Stimulated activated CD8-positive, alpha-beta memory T cell treated with anti-CD3 and anti-CD28 coated beads, Interleukin-4, amount 100 ng/mL, for 4 hours (primary cell): Measurements from ENCODE around the gene CCDC92.
"Not testable (repeated sequence)": the region's sequence is repeated elsewhere in the genome, so short reads cannot be mapped to it uniquely, and the experiment has no call there.

ENCODE experiments used
- DNase-seq, 2 donors: peaks; one replicate each; pipeline ENCODE4 v3.0.0-alpha.2; 2020; ENCODE audit warnings: low read depth in 2 of 2, low spot score in 1 of 2

The CCDC92 gene

GRCh38 chr12:123911672-123912409 is 60.8 kb downstream of the CCDC92 start:
- DNase-seq: not testable (repeated sequence)

DNA sequence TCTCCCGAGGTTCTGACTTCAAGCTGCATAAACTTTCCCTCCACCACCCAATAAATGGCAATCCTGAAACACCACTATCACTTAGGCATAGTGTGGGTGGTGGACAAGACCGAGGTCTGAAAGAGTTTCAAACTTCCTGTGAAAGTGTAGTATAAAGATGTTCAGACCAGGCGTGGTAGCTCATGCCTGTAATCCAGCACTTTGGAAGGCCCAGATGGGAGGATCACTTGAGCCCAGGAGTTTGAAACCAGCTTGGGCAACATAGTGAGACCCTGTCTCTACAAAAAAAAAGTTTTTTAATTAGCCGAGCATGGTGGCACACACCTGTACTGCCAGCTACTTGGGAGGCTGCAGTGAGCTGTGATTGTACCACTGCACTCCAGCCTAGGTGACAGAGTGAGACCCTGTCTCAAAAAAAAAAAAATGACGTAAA is 61.9 kb downstream of the CCDC92 start:
- no peak for DNase-seq

GRCh38 chr12:123910057-123910456 is 62.6 kb downstream of the CCDC92 start:
- no peak for DNase-seq

DNA sequence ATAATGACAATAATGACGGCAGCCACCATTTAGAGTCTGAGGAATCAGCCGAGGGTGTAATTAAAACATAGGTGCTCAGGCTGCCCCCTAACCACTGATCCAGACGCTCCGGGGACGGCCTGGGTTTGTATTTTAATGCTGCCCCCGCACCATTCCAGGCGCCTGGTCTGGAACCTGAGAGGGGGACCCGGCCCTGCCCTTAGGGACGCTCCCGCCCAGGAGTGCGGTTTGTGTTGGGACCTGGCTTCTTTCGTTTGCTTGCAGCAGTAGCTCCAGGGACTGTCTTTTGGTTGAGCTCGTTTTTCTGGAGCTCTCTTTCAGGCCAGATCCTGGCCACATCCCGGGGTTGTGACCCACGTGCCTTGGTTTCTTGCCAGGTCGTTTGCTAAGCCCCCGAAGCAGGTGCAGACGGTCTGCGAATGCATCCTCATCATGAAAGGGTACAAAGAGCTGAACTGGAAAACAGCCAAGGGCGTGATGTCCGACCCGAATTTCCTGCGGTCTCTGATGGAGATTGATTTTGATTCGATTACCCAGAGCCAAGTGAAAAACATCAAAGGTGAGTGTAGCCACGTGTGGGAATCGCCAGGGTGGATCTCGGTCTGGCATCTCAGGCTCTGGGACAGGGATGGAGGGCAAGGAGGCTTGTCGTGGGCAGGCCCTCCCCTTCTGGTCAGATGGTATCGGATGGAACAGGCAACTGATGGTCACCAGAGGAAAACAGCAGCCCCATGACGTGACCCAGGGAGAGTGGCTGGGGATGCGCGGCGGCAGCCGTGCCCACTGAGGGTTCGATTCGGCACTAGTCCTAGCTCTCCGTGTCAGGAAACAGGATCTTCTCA is 63.5 kb downstream of the CCDC92 start:
- DNase-seq: no peak

DNA sequence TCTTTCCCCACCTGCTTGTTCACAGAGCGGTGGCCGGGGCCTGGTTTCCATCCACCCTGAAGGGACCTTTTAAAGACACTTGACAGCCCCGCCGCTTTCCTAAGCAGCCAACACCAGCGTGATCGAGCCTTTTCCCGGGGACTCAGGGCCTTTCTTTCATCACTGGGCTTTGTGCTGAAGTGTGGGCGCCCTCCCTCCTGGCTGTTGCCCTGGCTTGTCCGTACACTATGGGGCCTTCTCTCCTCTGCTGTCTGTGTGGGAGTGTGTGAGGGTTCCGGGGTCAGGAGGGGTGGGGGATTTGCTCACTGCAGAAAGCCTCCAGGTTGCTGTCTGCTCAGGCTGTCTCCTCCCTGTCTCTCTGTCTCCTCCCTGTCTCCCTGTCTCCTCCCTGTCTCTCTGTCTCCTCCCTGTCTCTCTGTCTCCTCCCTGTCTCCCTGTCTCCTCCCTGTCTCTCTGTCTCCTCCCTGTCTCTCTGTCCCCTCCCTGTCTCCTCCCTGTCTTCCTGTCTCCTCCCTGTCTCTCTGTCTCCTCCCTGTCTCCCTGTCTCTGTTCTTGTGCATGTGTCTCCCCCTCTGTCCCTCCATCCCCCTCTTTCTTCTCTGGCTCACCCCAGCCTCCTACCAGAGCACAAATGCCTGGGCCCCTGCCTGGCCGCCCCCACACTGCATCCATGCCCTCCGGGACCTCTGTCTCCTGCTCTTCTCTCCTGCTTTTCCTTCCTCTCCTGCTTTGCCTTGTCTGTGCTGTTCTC is 64.7 kb downstream of the CCDC92 start:
- DNase-seq: no peak

GRCh38 chr12:123906711-123907420 is 65.8 kb downstream of the CCDC92 start:
- no peak for DNase-seq

- DNase-seq: peak; percentile 24 to 49
These were observed 67.2 kb downstream of the CCDC92 start for GRCh38 chr12:123905319-123905925.

DNA sequence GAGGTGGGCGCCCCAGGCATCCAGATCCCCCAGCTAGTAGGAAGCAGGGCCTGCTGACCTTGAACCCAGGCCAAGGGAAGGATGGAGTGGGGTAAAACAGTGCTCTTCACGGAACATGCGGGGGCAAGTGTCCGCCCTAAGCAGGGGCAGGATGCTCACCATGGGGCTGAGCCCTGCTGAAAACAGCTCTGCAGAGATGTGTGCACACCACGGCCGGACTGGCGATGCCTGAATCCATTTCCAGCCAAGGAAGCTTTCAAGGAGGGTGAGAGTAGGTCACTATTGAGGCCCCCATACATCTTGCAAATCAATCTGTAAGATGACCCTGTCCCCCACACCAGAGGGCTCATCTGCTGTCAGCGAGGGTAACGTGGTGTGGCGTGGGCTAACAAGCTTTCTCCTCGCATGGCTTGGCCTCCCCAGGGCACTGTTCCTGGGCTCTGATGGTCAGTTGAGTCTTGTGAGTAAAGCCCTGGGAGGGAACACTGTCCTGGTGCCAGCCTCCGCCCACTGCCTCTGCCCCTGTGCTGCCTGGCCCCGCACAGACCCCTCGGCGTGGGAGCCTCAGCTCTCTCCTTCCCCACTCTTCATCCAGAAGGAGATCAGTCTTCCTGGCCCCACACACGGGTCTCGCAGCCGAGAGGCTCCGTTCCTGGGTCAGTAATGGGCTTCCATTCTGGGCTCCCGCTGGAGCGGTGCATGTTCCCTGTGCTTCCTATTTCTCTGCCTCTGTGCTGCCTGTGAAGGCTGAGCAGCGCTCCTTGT is 69.1 kb downstream of the CCDC92 start:
- no peak for DNase-seq

GRCh38 chr12:123902821-123903220 is 69.8 kb downstream of the CCDC92 start:
- DNase-seq: no peak

- no peak for DNase-seq
These were observed 71.7 kb downstream of the CCDC92 start for GRCh38 chr12:123900871-123901376.

GRCh38 chr12:123899368-123899767 is 73.3 kb downstream of the CCDC92 start:
- no peak for DNase-seq

- no peak for DNase-seq
These were observed 74.0 kb downstream of the CCDC92 start for GRCh38 chr12:123898673-123899072.

DNA sequence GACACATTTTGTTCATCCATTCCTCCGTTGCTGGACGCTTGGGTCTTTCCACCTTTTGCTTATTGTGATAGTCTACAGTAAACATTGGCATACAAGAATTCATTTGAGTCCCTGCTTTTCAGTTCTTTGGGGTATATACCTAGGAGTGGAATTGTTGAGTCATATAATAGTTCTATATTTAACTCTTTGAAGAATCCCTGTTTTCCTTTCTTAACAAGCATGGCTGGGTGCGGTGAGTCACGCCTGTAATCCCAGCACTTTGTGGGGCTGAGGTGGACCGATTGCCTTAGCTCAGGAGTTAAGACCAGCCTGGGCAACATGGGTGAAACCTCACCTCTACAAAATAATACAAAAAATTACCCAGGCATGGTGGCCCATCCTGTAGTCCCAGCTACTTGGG is 75.4 kb downstream of the CCDC92 start:
- no peak for DNase-seq

GRCh38 chr12:123896767-123897166 is 75.9 kb downstream of the CCDC92 start:
- no peak for DNase-seq

- no peak for DNase-seq
These were observed 77.2 kb downstream of the CCDC92 start for GRCh38 chr12:123895451-123895850.

GRCh38 chr12:123894823-123895345 is 77.7 kb downstream of the CCDC92 start:
- no peak for DNase-seq

- no peak for DNase-seq
These were observed 79.4 kb downstream of the CCDC92 start for GRCh38 chr12:123893276-123893675.

DNA sequence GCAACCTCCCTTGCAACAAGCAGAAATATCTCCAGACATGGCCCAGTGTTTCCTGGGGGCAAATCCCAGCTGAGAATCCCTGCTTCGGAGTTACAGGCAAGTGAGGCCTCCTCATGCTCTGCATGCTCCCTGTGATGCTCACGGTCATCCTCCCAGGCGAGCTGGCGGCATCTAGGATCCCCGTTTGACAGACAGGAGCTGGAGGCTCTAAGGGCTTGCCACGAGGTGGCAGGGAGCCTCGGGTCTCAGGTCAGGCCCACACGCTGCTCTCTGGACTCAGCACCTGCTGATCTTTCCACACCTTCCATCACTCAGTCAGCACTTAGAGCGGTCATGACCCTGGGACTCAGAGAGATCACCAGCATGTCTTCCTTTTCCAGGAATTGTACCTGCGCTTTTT is 79.8 kb downstream of the CCDC92 start:
- DNase-seq: no peak

DNA sequence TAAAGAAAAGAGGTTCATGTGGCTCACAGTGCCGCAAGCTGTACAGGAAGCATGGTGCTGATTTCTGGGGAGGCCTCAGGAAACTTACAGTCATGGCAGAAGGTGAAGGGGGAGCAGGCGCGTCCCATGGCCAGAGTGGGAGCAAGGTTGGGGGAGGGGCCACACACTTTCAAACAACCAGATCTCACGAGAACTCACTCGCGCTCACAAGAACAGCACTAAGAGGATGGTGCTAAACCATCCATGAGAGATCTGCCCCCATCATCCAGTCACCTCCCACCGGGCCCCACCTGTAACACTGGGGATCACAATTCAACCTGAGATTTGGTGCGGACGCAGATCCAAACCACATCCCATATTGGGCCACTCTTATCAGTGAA is 80.5 kb downstream of the CCDC92 start:
- no peak for DNase-seq
